NCI-H146 treated with DMSO at 0.1 percent for 48 hours (cell line): ENCODE measurements around the gene PDZRN3.

Experiments used
- DNase-seq: peaks from one replicate; lab custom pipeline; 2025; ENCODE audit not compliant: unreplicated experiment; lab: John Stamatoyannopoulos, UW

Gene PDZRN3

DNA sequence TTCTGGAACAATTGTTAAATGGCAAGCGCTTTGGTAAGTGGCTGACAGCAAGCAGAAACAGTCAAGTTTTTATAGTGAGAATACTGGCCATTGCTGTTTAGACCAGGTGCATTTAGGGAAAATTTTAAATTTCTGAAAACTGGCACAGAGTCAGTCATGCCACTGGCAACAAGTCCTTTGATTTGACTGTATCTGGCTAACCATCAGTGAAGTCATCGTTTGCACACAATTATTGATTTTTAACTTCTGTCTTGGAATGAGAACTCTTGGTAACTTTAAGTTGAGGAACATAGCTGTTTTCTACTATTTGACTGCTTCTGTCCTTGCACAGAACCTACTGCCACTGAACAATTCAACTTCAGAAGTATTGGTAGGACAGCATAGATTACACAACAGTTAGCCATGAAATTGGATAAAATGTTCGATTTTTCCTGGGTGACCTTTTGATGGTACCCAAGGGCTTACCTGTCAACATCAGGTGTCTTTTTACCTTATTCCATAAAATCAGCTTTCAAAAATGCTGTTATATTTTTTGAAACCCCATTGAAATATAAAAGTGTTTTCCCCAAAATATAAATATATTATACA lies 225.0 kb downstream of the PDZRN3 start:
- DNase-seq = no peak

GRCh38 chr3:73399106-73399505 lies 225.6 kb downstream of the PDZRN3 start:
- no peak for DNase-seq

DNA sequence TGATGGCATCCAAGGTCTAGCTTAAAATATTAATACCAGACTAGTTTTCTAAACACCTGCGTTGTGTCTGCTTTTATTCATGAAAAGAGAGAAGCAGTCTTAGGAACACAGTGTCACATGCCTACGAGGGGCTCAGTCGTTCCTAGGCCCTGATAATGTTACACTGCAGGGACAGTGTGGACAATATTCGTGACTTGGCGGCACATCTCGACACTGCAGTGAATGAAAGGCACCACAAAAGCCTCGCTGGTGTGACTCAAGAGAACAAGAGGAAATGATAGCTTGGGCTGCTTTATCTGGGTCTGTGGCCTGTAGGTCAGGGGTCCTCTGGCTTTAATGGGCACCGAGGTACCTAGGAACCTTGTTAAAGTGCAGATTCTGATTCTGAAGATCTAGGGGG lies 226.7 kb downstream of the PDZRN3 start:
- no peak for DNase-seq

GRCh38 chr3:73394240-73394639 lies 230.5 kb downstream of the PDZRN3 start:
- no peak for DNase-seq

GRCh38 chr3:73393005-73393404 lies 231.7 kb downstream of the PDZRN3 start:
- DNase-seq = no peak

DNA sequence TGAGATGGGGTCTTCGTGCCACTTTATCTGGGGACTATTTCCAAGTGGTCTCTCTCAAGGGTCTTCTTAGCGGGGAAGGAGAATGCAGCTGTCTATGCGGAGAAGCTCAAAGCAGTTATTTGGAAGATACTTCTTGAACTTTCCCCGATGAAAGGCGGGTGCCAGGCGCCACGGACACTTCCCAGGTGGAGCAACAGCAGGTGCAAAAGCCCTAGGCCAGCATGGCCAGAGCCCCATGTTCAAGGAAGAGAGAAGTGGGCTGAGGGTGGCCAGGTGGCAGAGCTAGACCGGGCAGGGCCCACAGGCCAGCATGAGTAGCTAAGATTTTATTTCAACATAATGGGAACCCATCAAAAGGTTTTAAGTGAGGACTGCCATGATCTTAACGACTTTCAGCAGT lies 232.8 kb downstream of the PDZRN3 start:
- no peak for DNase-seq

DNA sequence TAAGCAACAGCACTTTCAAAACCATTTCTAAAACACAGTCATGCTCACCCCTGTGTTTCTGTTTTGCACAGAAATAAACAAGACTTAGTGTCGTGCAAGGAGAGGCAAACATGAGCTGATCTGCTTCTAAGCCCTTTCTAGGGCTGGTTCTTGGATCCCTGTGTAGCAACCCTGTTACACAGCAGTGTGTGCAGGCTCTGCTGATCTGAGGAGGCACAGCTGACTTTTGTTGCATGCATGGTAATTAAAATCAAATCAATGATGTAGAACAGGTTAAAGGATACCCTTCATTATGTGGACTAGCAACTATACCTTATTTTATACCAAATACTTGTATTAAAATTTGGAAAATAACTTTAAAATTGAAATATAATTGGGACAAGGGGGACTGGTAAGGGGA lies 234.8 kb downstream of the PDZRN3 start:
- no peak for DNase-seq

DNA sequence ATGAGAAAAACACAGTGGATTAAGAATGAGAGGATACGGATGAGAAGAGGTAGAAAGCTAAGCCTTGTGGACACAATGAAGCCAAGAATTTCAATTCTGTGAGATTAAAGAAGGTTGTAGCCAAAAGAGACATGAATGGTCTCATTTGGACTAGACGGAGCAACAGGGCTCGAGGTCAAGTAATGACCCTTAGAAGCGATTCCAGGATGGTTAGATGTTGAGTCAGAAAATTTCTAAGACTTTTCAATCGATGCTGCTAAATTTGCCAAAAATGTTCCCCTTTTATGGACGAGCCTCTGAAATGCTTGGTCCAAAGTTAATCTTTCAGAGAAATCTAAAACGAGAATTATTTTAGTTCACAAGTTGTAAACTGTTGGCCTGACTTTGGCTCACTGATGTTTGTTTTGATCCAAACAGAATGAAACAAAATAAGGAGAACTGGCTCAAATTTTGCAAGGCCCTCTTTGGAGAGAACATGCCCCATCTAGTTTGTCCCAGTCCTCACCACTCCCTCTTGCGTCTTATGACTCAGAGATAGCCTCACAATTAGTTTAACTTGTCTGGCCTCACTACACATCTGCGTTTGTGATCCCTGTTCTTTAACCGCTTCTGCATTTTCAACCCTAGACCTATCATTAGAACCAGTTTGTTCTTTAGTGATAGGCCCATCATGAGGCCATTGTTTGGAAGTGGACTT lies 235.5 kb downstream of the PDZRN3 start:
- DNase-seq = no peak

- DNase-seq = no peak
Measured at GRCh38 chr3:73385568-73385967, 239.2 kb downstream of the PDZRN3 start.

GRCh38 chr3:73384091-73384906 lies 240.4 kb downstream of the PDZRN3 start:
- no peak for DNase-seq

- DNase-seq = no peak
Measured at GRCh38 chr3:73383470-73384049, 241.2 kb downstream of the PDZRN3 start.

GRCh38 chr3:73381551-73381950 lies 243.2 kb downstream of the PDZRN3 start:
- no peak for DNase-seq

- DNase-seq = no peak
Measured at GRCh38 chr3:73380735-73381532, 243.8 kb downstream of the PDZRN3 start.

DNA sequence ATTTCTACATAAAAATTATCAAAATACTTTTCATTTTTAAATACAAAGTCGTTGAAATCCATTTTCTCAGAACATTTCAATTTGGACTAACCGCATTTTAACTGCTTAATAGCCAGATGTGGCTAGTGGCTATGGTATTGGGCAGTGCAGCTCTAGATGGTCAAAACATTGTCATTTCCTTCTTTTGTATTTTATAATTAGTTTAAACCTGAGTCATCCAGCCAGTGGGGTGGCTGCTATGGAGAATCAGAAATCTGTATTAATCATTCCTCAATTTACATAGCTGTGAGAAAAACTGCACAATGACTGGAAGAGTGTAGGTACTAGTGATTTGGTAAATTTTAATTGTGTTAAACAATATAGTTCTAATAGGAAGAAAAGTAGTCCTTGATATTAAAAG lies 245.3 kb downstream of the PDZRN3 start:
- no peak for DNase-seq

DNA sequence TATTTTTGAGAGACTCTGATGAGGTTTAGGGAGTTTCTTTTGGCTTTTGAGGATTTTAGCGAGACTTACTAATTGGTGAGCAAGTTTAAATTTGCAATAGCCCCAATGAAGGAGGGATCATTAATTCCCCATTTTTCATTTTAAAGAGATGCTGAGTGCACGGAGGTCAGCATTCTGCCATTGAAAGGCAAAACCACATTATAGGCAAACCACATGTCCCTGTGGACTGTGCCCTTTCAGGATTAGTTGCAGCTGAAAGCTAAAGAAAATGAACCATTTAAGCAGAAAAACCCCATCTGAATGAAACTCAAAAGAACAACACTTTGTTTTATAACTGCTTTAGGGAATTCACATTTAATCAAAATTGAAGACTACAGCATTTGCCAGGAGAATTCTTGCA lies 246.5 kb downstream of the PDZRN3 start:
- no peak for DNase-seq

DNA sequence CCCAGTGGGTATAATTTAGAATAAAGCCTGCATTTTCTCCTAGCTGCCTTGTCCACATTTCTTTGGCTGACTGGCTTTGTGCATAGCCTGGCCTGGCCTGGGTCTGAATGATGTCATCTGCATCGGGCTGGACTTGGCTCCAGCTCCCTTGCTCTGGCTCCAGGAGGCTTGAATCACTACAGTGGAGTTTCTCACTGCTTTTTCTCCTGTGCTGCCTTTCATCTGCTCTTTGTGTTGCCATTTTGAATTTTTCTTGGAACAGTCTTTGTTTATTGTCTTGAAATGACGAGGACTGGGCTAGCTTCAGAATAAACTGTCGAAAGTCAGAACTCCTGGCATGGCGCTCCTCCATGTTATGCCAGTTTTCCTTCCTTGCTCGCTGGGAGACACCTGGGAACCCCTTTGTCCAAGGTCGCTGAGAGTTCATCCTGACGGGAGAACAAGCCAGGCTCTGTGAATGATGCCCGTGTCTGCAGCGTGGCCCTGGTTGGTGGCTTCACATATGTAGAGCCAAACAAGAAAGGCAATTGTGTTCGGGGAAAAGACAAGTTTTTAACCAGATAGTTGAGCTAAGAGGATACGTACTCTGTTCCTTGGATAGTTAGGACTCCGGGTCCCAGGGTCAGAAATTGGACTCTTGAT lies 258.9 kb downstream of the PDZRN3 start:
- no peak for DNase-seq

GRCh38 chr3:73364517-73364916 lies 260.2 kb downstream of the PDZRN3 start:
- DNase-seq = no peak

GRCh38 chr3:73363093-73363492 lies 261.6 kb downstream of the PDZRN3 start:
- DNase-seq = no peak

GRCh38 chr3:73361591-73361990 lies 263.1 kb downstream of the PDZRN3 start:
- DNase-seq = no peak

GRCh38 chr3:73353649-73354217 lies 271.0 kb downstream of the PDZRN3 start:
- DNase-seq = no peak
